ENCODE results near the gene MYO1D.
"Not testable (repeated sequence)": the region's sequence is repeated elsewhere in the genome, so short reads cannot be mapped to it uniquely, and the experiment has no call there.

GRCh38 chr17:32887410-32887809, 10.5 kb upstream of the MYO1D start:
- TF ChIP-seq CTCF (conservative IDR thresholded peaks at IDR 0.05; ENCODE audit: low read length); EZH2phosphoT487 (IDR thresholded peaks at IDR 0.05; ENCODE audit: borderline replicate concordance, low read depth, low read length): not testable (repeated sequence)
